Neural cell (in vitro differentiated cells): ENCODE data around the gene TMOD4. TPM values are rescaled to one million over a fixed set of nuclear protein-coding genes. Genes with fewer than 3 reads are reported as not detected.
A peak's percentile ranks its signal among the peaks of the same experiment; 100 is the strongest.

Source experiments
- H2AFZ ChIP-seq: fragments of 200-600, 300-800 bp; sonication (generic), shearing (Covaris generic); 2 replicates; pipeline ENCODE4 v1.6.0; 2014; ENCODE audit warnings: low read depth, mild to moderate bottlenecking, antibody characterized with exemption, low read length, moderate library complexity
- H3F3A ChIP-seq: fragments of 200-600 bp; shearing (Covaris generic); 2 replicates; pipeline ENCODE4 v1.6.1; 2016; ENCODE audit warnings: mild to moderate bottlenecking, moderate library complexity, mixed read lengths, antibody characterized with exemption, low read length; ENCODE audit not compliant: insufficient read depth, poor library complexity, severe bottlenecking
- H3K27ac ChIP-seq: fragments of 200-600, 300-800 bp; sonication (generic), shearing (Covaris generic); 2 replicates; pipeline ENCODE4 v1.5.1; 2014; ENCODE audit warnings: mild to moderate bottlenecking, low read length, moderate library complexity
- H3K27me3 ChIP-seq: fragments of 300-800, 200-600 bp; sonication (generic), shearing (Covaris generic); 2 replicates; pipeline ENCODE4 v1.6.0; 2014; ENCODE audit warnings: mild to moderate bottlenecking, low read depth, low read length, moderate library complexity; ENCODE audit not compliant: insufficient read depth
- H3K36me3 ChIP-seq: fragments of 300-800, 200-600 bp; sonication (generic), shearing (Covaris generic); 2 replicates; pipeline ENCODE4 v1.5.1; 2014; ENCODE audit warnings: mild to moderate bottlenecking, antibody characterized with exemption, low read length, moderate library complexity; ENCODE audit not compliant: insufficient read depth
- H3K4me2 ChIP-seq: fragments of 300-800, 200-600 bp; sonication (generic), shearing (Covaris generic); 2 replicates; pipeline ENCODE4 v1.6.0; 2014; ENCODE audit warnings: mild to moderate bottlenecking, low read length
- H3K4me3 ChIP-seq: fragments of 300-800, 200-600 bp; sonication (generic), shearing (Covaris generic); 2 replicates; pipeline ENCODE4 v1.5.1; 2014; ENCODE audit warnings: mild to moderate bottlenecking, low read length, moderate library complexity
- H3K79me2 ChIP-seq: fragments of 200-600 bp; shearing (Covaris generic); replicated peaks from 2 replicates; pipeline ENCODE4 v1.6.0; 2014; ENCODE audit warnings: mild to moderate bottlenecking, low read length, moderate library complexity; ENCODE audit not compliant: insufficient read depth
- H3K9ac ChIP-seq: fragments of 300-800, 200-600 bp; sonication (generic), shearing (Covaris generic); 2 replicates; pipeline ENCODE4 v1.6.1; 2016; ENCODE audit warnings: mild to moderate bottlenecking, low read length, mixed read lengths
- H3K9me2 ChIP-seq: fragments of 200-600 bp; shearing (Covaris generic); 2 replicates; pipeline ENCODE4 v1.6.1; 2016; ENCODE audit warnings: mild to moderate bottlenecking, low read length, mixed read lengths; ENCODE audit not compliant: insufficient read depth
- H3K9me3 ChIP-seq: fragments of 200-600, 300-800 bp; sonication (generic), shearing (Covaris generic); 2 replicates; pipeline ENCODE4 v1.6.1; 2016; ENCODE audit warnings: mild to moderate bottlenecking, mixed run types, low read length, moderate library complexity, mixed read lengths
- H4K20me1 ChIP-seq: fragments of 200-600 bp; shearing (Covaris generic); 2 replicates; pipeline ENCODE4 v1.6.1; 2016; ENCODE audit warnings: mild to moderate bottlenecking, mixed run types; ENCODE audit not compliant: insufficient read depth
- EP300 ChIP-seq: fragments of 450-650 bp; conservative IDR thresholded peaks from 2 replicates; pipeline ENCODE4 v1.6.1; 2014; ENCODE audit warnings: antibody characterized with exemption, mild to moderate bottlenecking, moderate library complexity; ENCODE audit not compliant: poor library complexity, severe bottlenecking
- EZH2 ChIP-seq: fragments of 200-600, 300-800 bp; shearing (Covaris generic), sonication (generic); IDR thresholded peaks from 2 replicates; pipeline ENCODE4 v1.6.1; 2014; ENCODE audit warnings: antibody characterized with exemption, low read length, borderline replicate concordance, mild to moderate bottlenecking; ENCODE audit not compliant: insufficient read depth, poor library complexity, severe bottlenecking
- MXI1 ChIP-seq: fragments of 450-650 bp; conservative IDR thresholded peaks from 2 replicates; pipeline ENCODE4 v1.6.1; 2014; ENCODE audit warnings: antibody characterized with exemption, mild to moderate bottlenecking; ENCODE audit not compliant: poor library complexity, severe bottlenecking
- POLR2AphosphoS5 ChIP-seq: IDR thresholded peaks from 2 replicates; pipeline ENCODE4 v1.6.1; 2012
- RAD21 ChIP-seq: fragments of 450-650 bp; conservative IDR thresholded peaks from 2 replicates; pipeline ENCODE4 v1.6.1; 2014; ENCODE audit warnings: antibody characterized with exemption, mild to moderate bottlenecking, moderate library complexity
- SMC3 ChIP-seq: fragments of 450-650 bp; conservative IDR thresholded peaks from 2 replicates; pipeline ENCODE4 v1.6.1; 2014; ENCODE audit warnings: antibody characterized with exemption, mild to moderate bottlenecking, moderate library complexity; ENCODE audit not compliant: poor library complexity
- TAF1 ChIP-seq: IDR thresholded peaks from 2 replicates; pipeline ENCODE4 v1.6.1; 2012; ENCODE audit warnings: low read depth
- polyA plus RNA-seq: library from polyadenylated mRNA; depleted of rRNA; stranded (reverse); fragments of >200 nt; gene quantifications from 2 replicates; pipeline ENCODE4 v1.2.3, GENCODE V29; 2014
- TF ChIP-seq, protein P1 (sequence below): IDR thresholded peaks from 2 replicates; pipeline ENCODE4 v1.6.1; 2012; ENCODE audit warnings: borderline replicate concordance
- TF ChIP-seq, protein P2 (sequence below): fragments of 450-650 bp; IDR thresholded peaks from 2 replicates; pipeline ENCODE4 v1.5.1; 2014; ENCODE audit warnings: antibody characterized with exemption, mild to moderate bottlenecking, moderate library complexity; ENCODE audit not compliant: poor library complexity, severe bottlenecking

The TMOD4 gene
- polyA plus RNA-seq, 1 donor from 2014 or later, result not detected

DNA sequence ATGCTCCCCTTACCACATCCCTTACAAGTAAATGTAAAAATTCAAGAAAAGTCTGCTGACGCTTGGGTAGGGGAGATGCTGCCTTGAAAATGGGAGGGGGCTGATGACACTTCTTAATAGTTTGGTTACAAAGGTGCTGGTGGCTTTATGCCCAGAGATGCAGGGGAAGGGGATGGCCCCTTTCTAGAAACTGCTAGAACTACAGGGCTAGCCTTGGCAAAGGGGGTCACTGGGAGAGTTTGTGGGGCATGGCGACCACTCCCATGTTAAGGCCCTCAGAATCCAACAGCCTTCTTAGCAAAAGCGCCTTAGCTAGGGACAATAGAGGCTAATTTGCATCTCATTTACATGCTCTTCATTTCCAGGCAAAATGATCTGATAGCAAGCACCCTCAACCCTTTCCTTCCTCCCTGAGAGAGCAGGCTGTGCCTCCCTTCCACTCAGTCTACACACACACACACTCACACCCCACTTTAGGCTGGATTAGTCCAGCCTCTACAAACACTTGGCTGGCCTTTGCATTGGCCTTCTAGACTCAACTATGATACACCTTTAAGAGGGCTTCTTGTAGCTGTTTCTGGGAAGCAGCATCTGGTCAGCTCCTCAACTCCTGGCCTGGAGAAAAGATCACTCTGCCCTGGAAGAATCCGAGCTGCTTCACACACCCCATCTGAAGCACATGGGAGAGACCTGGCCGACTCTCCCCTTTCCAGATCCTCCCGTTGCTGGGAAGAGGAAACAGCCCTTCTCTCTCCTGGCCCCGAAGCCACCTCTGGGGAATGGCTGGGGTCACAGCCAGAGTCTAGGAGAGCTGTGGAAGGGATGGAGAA, 31.1 kb downstream of the TMOD4 start:
- Histone ChIP-seq H3K9me2 (no peaks in the 10 kb centered on the region), H3K36me3 (no peaks in the 10 kb centered on the region), H3K27ac (peak overlapping the region; percentile 87), H3K9ac (peak overlapping the region; percentile 98), H3K27me3 (no peaks in the 10 kb centered on the region), H3K4me2 (peak overlapping the region; percentile 87), H2AFZ (no peak overlapping the region), H3F3A (no peaks in the 10 kb centered on the region), H3K4me3 (peak overlapping the region; percentile 100), H3K79me2 (peaks cover 41% of the 10 kb centered on the region), H3K9me3 (no peaks in the 10 kb centered on the region), H4K20me1 (peaks cover 7% of the 10 kb centered on the region)
- no peak for TF ChIP-seq RAD21
- TF ChIP-seq MXI1, result peak; percentile 19

DNA sequence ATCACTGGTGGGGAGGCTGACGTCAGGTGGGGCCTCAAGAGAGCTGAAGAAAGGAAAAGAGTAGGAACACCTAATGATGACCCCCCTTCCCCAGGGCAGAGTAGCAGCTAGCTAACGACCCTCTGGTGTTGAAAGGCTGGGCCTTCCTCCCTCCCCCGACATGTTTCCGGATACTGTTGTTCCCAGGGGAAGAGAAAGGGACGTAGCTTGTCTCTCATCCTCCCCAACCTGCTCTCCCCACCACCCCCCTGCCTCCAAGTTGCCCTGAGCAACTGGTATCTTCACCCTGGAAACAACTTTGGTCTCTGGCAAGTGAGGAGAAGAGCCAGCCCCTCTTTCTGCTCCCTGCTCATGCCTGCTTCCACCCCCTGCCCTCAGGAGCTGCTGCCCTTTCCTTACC, 31.8 kb downstream of the TMOD4 start:
- TF ChIP-seq, protein P1, sequence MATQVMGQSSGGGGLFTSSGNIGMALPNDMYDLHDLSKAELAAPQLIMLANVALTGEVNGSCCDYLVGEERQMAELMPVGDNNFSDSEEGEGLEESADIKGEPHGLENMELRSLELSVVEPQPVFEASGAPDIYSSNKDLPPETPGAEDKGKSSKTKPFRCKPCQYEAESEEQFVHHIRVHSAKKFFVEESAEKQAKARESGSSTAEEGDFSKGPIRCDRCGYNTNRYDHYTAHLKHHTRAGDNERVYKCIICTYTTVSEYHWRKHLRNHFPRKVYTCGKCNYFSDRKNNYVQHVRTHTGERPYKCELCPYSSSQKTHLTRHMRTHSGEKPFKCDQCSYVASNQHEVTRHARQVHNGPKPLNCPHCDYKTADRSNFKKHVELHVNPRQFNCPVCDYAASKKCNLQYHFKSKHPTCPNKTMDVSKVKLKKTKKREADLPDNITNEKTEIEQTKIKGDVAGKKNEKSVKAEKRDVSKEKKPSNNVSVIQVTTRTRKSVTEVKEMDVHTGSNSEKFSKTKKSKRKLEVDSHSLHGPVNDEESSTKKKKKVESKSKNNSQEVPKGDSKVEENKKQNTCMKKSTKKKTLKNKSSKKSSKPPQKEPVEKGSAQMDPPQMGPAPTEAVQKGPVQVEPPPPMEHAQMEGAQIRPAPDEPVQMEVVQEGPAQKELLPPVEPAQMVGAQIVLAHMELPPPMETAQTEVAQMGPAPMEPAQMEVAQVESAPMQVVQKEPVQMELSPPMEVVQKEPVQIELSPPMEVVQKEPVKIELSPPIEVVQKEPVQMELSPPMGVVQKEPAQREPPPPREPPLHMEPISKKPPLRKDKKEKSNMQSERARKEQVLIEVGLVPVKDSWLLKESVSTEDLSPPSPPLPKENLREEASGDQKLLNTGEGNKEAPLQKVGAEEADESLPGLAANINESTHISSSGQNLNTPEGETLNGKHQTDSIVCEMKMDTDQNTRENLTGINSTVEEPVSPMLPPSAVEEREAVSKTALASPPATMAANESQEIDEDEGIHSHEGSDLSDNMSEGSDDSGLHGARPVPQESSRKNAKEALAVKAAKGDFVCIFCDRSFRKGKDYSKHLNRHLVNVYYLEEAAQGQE, result no peak
- TF ChIP-seq EZH2 (no peak), EP300 (no peak), RAD21 (no peak), SMC3 (no peak), MXI1 (no peak), POLR2AphosphoS5 (no peak), TAF1 (no peak)
- TF ChIP-seq, protein P2, sequence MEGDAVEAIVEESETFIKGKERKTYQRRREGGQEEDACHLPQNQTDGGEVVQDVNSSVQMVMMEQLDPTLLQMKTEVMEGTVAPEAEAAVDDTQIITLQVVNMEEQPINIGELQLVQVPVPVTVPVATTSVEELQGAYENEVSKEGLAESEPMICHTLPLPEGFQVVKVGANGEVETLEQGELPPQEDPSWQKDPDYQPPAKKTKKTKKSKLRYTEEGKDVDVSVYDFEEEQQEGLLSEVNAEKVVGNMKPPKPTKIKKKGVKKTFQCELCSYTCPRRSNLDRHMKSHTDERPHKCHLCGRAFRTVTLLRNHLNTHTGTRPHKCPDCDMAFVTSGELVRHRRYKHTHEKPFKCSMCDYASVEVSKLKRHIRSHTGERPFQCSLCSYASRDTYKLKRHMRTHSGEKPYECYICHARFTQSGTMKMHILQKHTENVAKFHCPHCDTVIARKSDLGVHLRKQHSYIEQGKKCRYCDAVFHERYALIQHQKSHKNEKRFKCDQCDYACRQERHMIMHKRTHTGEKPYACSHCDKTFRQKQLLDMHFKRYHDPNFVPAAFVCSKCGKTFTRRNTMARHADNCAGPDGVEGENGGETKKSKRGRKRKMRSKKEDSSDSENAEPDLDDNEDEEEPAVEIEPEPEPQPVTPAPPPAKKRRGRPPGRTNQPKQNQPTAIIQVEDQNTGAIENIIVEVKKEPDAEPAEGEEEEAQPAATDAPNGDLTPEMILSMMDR, result no peak
- Histone ChIP-seq H3K4me2 (peak overlapping the region; percentile 87), H3K4me3 (peak overlapping the region; percentile 100)

More for the DNA sequence above, 31.8 kb downstream of the TMOD4 start:
- no peaks in the 10 kb centered on the region for H3K9me3 ChIP-seq
- no peaks in the 10 kb centered on the region for H3K36me3 ChIP-seq
- H3K9ac ChIP-seq, result peak overlapping the region; percentile 98
- H3K79me2 ChIP-seq, result peaks cover 41% of the 10 kb centered on the region
- no peaks in the 10 kb centered on the region for H3F3A ChIP-seq
- H2AFZ ChIP-seq, result no peak overlapping the region
- no peaks in the 10 kb centered on the region for H3K27me3 ChIP-seq
- H3K27ac ChIP-seq, result no peak overlapping the region
- H4K20me1 ChIP-seq, result peaks cover 7% of the 10 kb centered on the region
- H3K9me2 ChIP-seq, result no peaks in the 10 kb centered on the region
